HEK293 (cell line): ENCODE results near the gene COL4A1.

Experiments
- CTCF ChIA-PET: fragments of 350-600 bp; formaldehyde crosslinking; extraction: SDS; loops from one replicate; lab custom pipeline; 2021; ENCODE audit warnings: antibody characterized with exemption; lab: Yijun Ruan, JAX
- POLR2A ChIA-PET: fragments of 300-600 bp; formaldehyde crosslinking; extraction: SDS; loops from one replicate; lab custom pipeline; 2020; ENCODE audit warnings: antibody characterized with exemption, inconsistent platforms; lab: Yijun Ruan, JAX
- H3K27ac ChIP-seq: fragments of 200-500 bp; sonication (Bioruptor generic); 2 replicates; pipeline ENCODE4 v1.5.1; 2014; ENCODE audit warnings: low read depth, low read length, control low read depth, inconsistent platforms; ENCODE audit errors: extremely low read depth
- H3K36me3 ChIP-seq, 2 experiments: fragments of 200-500 bp in 1 of 2; sonication (Bioruptor generic) in 1 of 2; 1 replicate in 1 of 2; 2 replicates in 1 of 2; pipeline ENCODE4 v1.5.1; 2014 to 2017; ENCODE audit warnings: inconsistent platforms in 2 of 2, low read length in 2 of 2; ENCODE audit not compliant: control insufficient read depth in 2 of 2, insufficient read depth in 1 of 2
- H3K4me1 ChIP-seq: fragments of 200-500 bp; sonication (Bioruptor generic); 2 replicates; pipeline ENCODE4 v1.5.1; 2014; ENCODE audit warnings: mild to moderate bottlenecking, low read length, inconsistent platforms; ENCODE audit not compliant: control insufficient read depth, insufficient read depth
- H3K4me3 ChIP-seq: 2 replicates; pipeline ENCODE4 v1.5.1; 2011; ENCODE audit warnings: low read depth, mild to moderate bottlenecking, control low read depth, low read length, moderate library complexity
- H3K9me3 ChIP-seq: fragments of 200-500 bp; sonication (Bioruptor generic); 2 replicates; pipeline ENCODE4 v1.5.1; 2014; ENCODE audit warnings: low read depth, low read length, inconsistent platforms; ENCODE audit not compliant: control insufficient read depth, insufficient read depth
- CTCF ChIP-seq: fragments of 450-650 bp; formaldehyde crosslinking; IDR thresholded peaks from 2 replicates; pipeline ENCODE4 v1.5.1; 2016; ENCODE audit warnings: missing biosample characterization, missing genetic modification characterization
- KLF10 ChIP-seq: fragments of 450-650 bp; IDR thresholded peaks from 2 replicates; pipeline ENCODE4 v1.5.1; 2018; ENCODE audit warnings: missing biosample characterization, mild to moderate bottlenecking, missing genetic modification characterization
- PBX3 ChIP-seq: sonication (generic); formaldehyde crosslinking; IDR thresholded peaks from 2 replicates; pipeline ENCODE4 v1.8.1; 2022; ENCODE audit warnings: mild to moderate bottlenecking, moderate library complexity, missing genetic modification reagents
- ZFP37 ChIP-seq: fragments of 450-650 bp; formaldehyde crosslinking; IDR thresholded peaks from 2 replicates; pipeline ENCODE4 v1.5.1; 2016; ENCODE audit warnings: missing biosample characterization, missing genetic modification characterization
- ZNF10 ChIP-seq: fragments of 450-650 bp; formaldehyde crosslinking; IDR thresholded peaks from 2 replicates; pipeline ENCODE4 v1.5.1; 2017; ENCODE audit warnings: missing biosample characterization, missing genetic modification characterization
- ZNF132 ChIP-seq: fragments of 450-650 bp; formaldehyde crosslinking; IDR thresholded peaks from 2 replicates; pipeline ENCODE4 v1.5.1; 2017; ENCODE audit warnings: missing biosample characterization, missing genetic modification characterization, borderline replicate concordance
- ZNF221 ChIP-seq: fragments of 450-650 bp; formaldehyde crosslinking; IDR thresholded peaks from 2 replicates; pipeline ENCODE4 v1.5.1; 2017; ENCODE audit warnings: missing biosample characterization, missing genetic modification characterization, borderline replicate concordance
- ZNF23 ChIP-seq: fragments of 450-650 bp; formaldehyde crosslinking; IDR thresholded peaks from 2 replicates; pipeline ENCODE4 v1.5.1; 2016; ENCODE audit warnings: missing biosample characterization, missing genetic modification characterization, borderline replicate concordance
- ZNF404 ChIP-seq: fragments of 450-650 bp; formaldehyde crosslinking; IDR thresholded peaks from 2 replicates; pipeline ENCODE4 v1.5.1; 2017; ENCODE audit warnings: missing biosample characterization, missing genetic modification characterization
- ZNF501 ChIP-seq: fragments of 450-650 bp; formaldehyde crosslinking; IDR thresholded peaks from 2 replicates; pipeline ENCODE4 v1.5.1; 2016; ENCODE audit warnings: missing biosample characterization, missing genetic modification characterization
- ZNF510 ChIP-seq: fragments of 450-650 bp; formaldehyde crosslinking; IDR thresholded peaks from 2 replicates; pipeline ENCODE4 v1.5.1; 2018; ENCODE audit warnings: mild to moderate bottlenecking, missing genetic modification characterization, missing biosample characterization; ENCODE audit not compliant: insufficient replicate concordance
- ZNF529 ChIP-seq: fragments of 450-650 bp; formaldehyde crosslinking; IDR thresholded peaks from 2 replicates; pipeline ENCODE4 v1.5.1; 2017; ENCODE audit warnings: missing genetic modification characterization, missing biosample characterization; ENCODE audit not compliant: insufficient replicate concordance
- ZNF530 ChIP-seq: fragments of 450-650 bp; formaldehyde crosslinking; IDR thresholded peaks from 2 replicates; pipeline ENCODE4 v1.5.1; 2016; ENCODE audit warnings: low read depth, missing biosample characterization, missing genetic modification characterization
- ZNF610 ChIP-seq: fragments of 450-650 bp; formaldehyde crosslinking; IDR thresholded peaks from 2 replicates; pipeline ENCODE4 v1.5.1; 2016; ENCODE audit warnings: missing biosample characterization, missing genetic modification characterization, borderline replicate concordance
- ZNF660 ChIP-seq: fragments of 450-650 bp; IDR thresholded peaks from 2 replicates; pipeline ENCODE4 v1.5.1; 2018; ENCODE audit warnings: missing biosample characterization, mild to moderate bottlenecking, missing genetic modification characterization
- ZNF677 ChIP-seq: fragments of 450-650 bp; IDR thresholded peaks from 2 replicates; pipeline ENCODE4 v1.5.0; 2018; ENCODE audit warnings: missing biosample characterization, mild to moderate bottlenecking, missing genetic modification characterization, moderate library complexity
- ZNF785 ChIP-seq: fragments of 450-650 bp; formaldehyde crosslinking; IDR thresholded peaks from 2 replicates; pipeline ENCODE4 v1.5.1; 2016; ENCODE audit warnings: missing biosample characterization, missing genetic modification characterization
- ZNF791 ChIP-seq: fragments of 450-650 bp; formaldehyde crosslinking; IDR thresholded peaks from 2 replicates; pipeline ENCODE4 v1.5.1; 2016; ENCODE audit warnings: missing biosample characterization, missing genetic modification characterization
- TF ChIP-seq, protein P1 (sequence below): fragments of 450-650 bp; formaldehyde crosslinking; IDR thresholded peaks from 2 replicates; pipeline ENCODE4 v1.5.1; 2016; ENCODE audit warnings: missing biosample characterization, missing genetic modification characterization, low read depth
- TF ChIP-seq, protein P2 (sequence below): fragments of 450-650 bp; IDR thresholded peaks from 2 replicates; pipeline ENCODE4 v1.5.1; 2018; ENCODE audit warnings: missing biosample characterization, missing genetic modification characterization
- TF ChIP-seq, protein P3 (sequence below): fragments of 450-650 bp; formaldehyde crosslinking; IDR thresholded peaks from 2 replicates; pipeline ENCODE4 v1.5.1; 2017; ENCODE audit warnings: missing biosample characterization, mild to moderate bottlenecking, missing genetic modification characterization, moderate library complexity

The COL4A1 gene

DNA sequence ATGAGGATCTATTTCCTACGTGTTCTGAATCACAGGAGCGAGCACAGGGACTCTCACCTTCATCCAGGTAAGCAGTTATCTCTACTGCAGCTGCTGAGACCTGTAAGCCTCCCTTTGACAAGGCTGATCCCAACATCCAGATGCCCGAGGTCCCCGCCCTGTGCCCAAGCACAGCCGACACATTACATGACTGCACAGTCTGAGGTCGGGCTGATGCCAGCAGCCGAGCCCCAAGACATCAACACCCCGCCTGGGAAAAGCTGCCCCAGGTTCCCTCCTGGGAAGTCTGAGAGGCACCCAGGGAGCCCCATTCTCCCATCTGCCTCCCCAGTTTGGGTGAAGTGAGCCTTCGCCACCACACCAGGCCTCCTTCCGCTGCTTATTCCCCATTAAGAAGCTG lies 95.9 kb downstream of the COL4A1 start:
- TF ChIP-seq ZNF404 (tag by site-specific recombination) = no peak
- H3K9me3 ChIP-seq = no peaks in the 10 kb centered on the region
- no peak overlapping the region for H3K4me3 ChIP-seq
- CTCF ChIA-PET = no interaction called here
- no peak overlapping the region for H3K27ac ChIP-seq
- no peaks in the 10 kb centered on the region for H3K4me1 ChIP-seq
- POLR2A ChIA-PET = no interaction called here
- H3K36me3 ChIP-seq = peaks cover 0 to 3% of the 10 kb centered on the region in 2 experiments; a peak in 1 of 3 replicates

DNA sequence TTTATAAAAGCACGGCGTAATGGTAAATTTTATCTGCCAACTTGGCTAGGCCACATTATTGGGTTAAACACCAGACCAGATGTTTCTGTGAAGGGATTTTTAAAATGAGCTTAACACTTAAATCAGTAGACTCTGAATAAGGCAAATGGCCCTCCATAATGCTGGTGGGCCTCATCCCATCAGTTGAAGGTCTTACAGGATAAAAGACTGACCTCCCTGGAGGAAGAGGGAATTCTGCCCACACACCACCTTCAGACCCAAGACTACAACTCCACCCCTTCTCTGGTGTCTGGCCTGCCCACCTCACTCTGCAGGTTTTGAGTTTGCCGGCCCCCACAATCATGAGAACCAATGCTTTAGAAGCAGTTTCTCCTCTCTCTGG lies 96.4 kb downstream of the COL4A1 start:
- CTCF ChIA-PET = no interaction called here
- Histone ChIP-seq H3K27ac (no peak overlapping the region), H3K4me3 (no peak overlapping the region), H3K9me3 (no peaks in the 10 kb centered on the region), H3K36me3 (peaks cover 0 to 5% of the 10 kb centered on the region in 2 experiments; a peak in 1 of 3 replicates)
- TF ChIP-seq ZNF677 (tag by site-specific recombination) (no peak), ZNF791 (tag by site-specific recombination) (no peak), ZFP37 (tag by site-specific recombination) (no peak), ZNF785 (no peak), ZNF10 (peak; percentile 93), ZNF501 (tag by site-specific recombination) (no peak), CTCF (tag by site-specific recombination) (no peak)
- TF ChIP-seq, protein P1, sequence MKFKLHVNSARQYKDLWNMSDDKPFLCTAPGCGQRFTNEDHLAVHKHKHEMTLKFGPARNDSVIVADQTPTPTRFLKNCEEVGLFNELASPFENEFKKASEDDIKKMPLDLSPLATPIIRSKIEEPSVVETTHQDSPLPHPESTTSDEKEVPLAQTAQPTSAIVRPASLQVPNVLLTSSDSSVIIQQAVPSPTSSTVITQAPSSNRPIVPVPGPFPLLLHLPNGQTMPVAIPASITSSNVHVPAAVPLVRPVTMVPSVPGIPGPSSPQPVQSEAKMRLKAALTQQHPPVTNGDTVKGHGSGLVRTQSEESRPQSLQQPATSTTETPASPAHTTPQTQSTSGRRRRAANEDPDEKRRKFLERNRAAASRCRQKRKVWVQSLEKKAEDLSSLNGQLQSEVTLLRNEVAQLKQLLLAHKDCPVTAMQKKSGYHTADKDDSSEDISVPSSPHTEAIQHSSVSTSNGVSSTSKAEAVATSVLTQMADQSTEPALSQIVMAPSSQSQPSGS = no peak
- TF ChIP-seq, all 188 proteins: peak for 1
- no peaks in the 10 kb centered on the region for H3K4me1 ChIP-seq
- POLR2A ChIA-PET = no interaction called here

GRCh38 chr13:110209950-110210603 lies 96.9 kb downstream of the COL4A1 start:
- H3K36me3 ChIP-seq = peaks cover 0 to 5% of the 10 kb centered on the region in 2 experiments; a peak in 1 of 3 replicates
- H3K27ac ChIP-seq = no peak overlapping the region
- no peaks in the 10 kb centered on the region for H3K9me3 ChIP-seq
- ChIA-PET CTCF (no interaction called here), POLR2A (no interaction called here)
- H3K4me1 ChIP-seq = no peaks in the 10 kb centered on the region
- no peak overlapping the region for H3K4me3 ChIP-seq
- no peak for TF ChIP-seq ZNF677 (tag by site-specific recombination)
- TF ChIP-seq, protein P2, sequence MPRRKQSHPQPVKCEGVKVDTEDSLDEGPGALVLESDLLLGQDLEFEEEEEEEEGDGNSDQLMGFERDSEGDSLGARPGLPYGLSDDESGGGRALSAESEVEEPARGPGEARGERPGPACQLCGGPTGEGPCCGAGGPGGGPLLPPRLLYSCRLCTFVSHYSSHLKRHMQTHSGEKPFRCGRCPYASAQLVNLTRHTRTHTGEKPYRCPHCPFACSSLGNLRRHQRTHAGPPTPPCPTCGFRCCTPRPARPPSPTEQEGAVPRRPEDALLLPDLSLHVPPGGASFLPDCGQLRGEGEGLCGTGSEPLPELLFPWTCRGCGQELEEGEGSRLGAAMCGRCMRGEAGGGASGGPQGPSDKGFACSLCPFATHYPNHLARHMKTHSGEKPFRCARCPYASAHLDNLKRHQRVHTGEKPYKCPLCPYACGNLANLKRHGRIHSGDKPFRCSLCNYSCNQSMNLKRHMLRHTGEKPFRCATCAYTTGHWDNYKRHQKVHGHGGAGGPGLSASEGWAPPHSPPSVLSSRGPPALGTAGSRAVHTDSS (tag by site-specific recombination) = no peak
- TF ChIP-seq ZNF610 = no peak
- no peak for TF ChIP-seq ZNF530 (tag by site-specific recombination)
- TF ChIP-seq KLF10 (tag by site-specific recombination) = no peak
- TF ChIP-seq ZNF529 (tag by site-specific recombination) = no peak
- no peak for TF ChIP-seq CTCF (tag by site-specific recombination)
- no peak for TF ChIP-seq PBX3 (CRISPR knock-in tag)
- TF ChIP-seq ZNF132 (tag by site-specific recombination) = no peak
- TF ChIP-seq ZNF221 (tag by site-specific recombination) = no peak
- TF ChIP-seq, protein P3, sequence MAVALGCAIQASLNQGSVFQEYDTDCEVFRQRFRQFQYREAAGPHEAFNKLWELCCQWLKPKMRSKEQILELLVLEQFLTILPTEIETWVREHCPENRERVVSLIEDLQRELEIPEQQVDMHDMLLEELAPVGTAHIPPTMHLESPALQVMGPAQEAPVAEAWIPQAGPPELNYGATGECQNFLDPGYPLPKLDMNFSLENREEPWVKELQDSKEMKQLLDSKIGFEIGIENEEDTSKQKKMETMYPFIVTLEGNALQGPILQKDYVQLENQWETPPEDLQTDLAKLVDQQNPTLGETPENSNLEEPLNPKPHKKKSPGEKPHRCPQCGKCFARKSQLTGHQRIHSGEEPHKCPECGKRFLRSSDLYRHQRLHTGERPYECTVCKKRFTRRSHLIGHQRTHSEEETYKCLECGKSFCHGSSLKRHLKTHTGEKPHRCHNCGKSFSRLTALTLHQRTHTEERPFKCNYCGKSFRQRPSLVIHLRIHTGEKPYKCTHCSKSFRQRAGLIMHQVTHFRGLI (tag by site-specific recombination) = no peak
- no peak for TF ChIP-seq ZNF510
- TF ChIP-seq ZNF23 (tag by site-specific recombination) = no peak
- no peak for TF ChIP-seq ZNF660
